Articular chondrocyte of knee joint (primary cell): Measurements from ENCODE around the gene MFGE8. TPM values are rescaled to one million over a fixed set of nuclear protein-coding genes. Genes with fewer than 3 reads are reported as not detected.

Experiments
- total RNA-seq: library from RNA; depleted of rRNA; stranded (reverse); fragments of >200 nt; gene quantifications from 2 replicates; pipeline ENCODE4 v1.2.3, GENCODE V29; 2012

Gene MFGE8, protein sequence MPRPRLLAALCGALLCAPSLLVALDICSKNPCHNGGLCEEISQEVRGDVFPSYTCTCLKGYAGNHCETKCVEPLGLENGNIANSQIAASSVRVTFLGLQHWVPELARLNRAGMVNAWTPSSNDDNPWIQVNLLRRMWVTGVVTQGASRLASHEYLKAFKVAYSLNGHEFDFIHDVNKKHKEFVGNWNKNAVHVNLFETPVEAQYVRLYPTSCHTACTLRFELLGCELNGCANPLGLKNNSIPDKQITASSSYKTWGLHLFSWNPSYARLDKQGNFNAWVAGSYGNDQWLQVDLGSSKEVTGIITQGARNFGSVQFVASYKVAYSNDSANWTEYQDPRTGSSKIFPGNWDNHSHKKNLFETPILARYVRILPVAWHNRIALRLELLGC
- total RNA-seq = 313 and 385 TPM in 2 replicates

GRCh38 chr15:88913017-88913849, at the start of gene MFGE8:
TSS of gene MFGE8 (minus strand) at chr15:88913379. CDS start at chr15:88913319, 60 bp downstream.

DNA sequence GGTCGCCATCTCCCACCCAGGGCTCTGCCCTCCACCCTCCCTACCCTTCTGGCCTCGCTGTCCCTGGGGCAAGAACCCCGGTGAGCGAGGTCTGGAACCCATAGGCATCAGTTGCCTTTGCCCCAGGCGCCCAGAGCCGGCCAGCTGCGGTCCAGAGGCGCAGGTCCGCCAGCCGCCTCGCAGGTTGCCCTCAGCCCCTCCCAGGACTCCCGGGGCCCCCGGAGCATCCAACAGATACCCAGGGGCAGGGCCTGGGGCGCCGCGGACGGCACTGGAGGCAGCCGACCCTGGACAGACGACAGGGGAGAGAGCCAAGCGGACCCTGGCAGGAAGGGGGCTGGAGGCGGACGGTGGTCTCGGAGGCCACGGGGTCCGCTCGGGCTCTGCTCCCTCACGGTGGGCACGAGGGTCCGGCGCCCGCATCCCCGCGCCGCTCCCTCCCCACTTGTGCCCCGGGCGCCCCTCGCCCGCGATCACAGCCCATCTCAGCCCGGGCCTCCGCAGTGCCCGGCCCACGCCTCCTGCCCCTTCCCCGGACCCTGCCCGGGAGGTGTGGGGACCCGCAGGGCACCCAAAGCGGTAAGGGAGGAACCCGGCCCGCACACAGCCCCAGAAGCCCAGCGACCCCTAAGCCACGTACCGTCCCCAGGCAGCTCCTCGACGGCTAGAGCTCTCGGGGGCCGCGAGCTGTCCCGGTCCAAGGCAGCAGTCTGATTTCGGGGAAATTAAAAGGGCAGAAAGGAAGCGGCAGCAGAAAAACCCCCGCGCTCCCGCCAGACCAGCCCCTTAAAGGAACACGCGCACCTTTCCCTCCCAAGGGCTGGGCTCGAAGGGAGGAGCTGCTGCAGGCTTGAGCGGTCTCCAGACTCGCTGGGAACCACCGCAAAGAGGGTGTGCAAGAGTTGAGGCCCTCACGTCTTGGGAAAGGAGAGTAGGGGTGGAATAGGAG, 18.1 kb downstream of the MFGE8 start, which contains the start of gene HAPLN3:
HAPLN3 (minus strand) TSS at position 726 of the 949 bp plus-strand sequence. CDS start 8,246 bp downstream, outside the sequence.

Other genes with a start within 250 kb of the MFGE8 start
- 1,044 and 1,316 TPM in 2 replicates for gene ACAN, start 109.9 kb downstream of the MFGE8 start, total RNA-seq
- gene HAPLN3, start 17.8 kb downstream of the MFGE8 start, total RNA-seq = 37.4 and 39.1 TPM in 2 replicates
- 124 and 169 TPM in 2 replicates for gene ABHD2, start 175.1 kb upstream of the MFGE8 start, total RNA-seq